Uterus (tissue), 2 donors: Measurements from ENCODE around the gene COL6A3.

Experiments
- CTCF ChIP-seq, 4 experiments: fragments of 200-600 bp in 2 of 4; fragments of 450-650 bp in 2 of 4; sonication (generic) in 2 of 4; IDR thresholded peaks; one replicate each; pipeline ENCODE4 v1.5.1; 2016 to 2019; ENCODE audit warnings: antibody characterized with exemption in 4 of 4, mild to moderate bottlenecking in 2 of 4, moderate library complexity in 1 of 4
- POLR2A ChIP-seq, 2 donors: fragments of 450-650 bp; IDR thresholded peaks; one replicate each; pipeline ENCODE4 v1.6.1; 2016; ENCODE audit warnings: antibody characterized with exemption in 2 of 2, mild to moderate bottlenecking in 1 of 2, moderate library complexity in 1 of 2

GRCh38 chr2:237378650-237379049, 35.3 kb downstream of the COL6A3 start:
- TF ChIP-seq CTCF (IDR thresholded peaks at IDR 0.05) (no peak), POLR2A (IDR thresholded peaks at IDR 0.05) (no peak)
